ELR (cell line): Measurements from ENCODE around the gene RALGDS.
"Not testable (repeated sequence)": the region's sequence is repeated elsewhere in the genome, so short reads cannot be mapped to it uniquely, and the experiment has no call there.

Experiments used
- DNase-seq: peaks from one replicate; pipeline ENCODE4 v3.0.0-alpha.2; 2015; ENCODE audit warnings: low read depth

The RALGDS gene

DNA sequence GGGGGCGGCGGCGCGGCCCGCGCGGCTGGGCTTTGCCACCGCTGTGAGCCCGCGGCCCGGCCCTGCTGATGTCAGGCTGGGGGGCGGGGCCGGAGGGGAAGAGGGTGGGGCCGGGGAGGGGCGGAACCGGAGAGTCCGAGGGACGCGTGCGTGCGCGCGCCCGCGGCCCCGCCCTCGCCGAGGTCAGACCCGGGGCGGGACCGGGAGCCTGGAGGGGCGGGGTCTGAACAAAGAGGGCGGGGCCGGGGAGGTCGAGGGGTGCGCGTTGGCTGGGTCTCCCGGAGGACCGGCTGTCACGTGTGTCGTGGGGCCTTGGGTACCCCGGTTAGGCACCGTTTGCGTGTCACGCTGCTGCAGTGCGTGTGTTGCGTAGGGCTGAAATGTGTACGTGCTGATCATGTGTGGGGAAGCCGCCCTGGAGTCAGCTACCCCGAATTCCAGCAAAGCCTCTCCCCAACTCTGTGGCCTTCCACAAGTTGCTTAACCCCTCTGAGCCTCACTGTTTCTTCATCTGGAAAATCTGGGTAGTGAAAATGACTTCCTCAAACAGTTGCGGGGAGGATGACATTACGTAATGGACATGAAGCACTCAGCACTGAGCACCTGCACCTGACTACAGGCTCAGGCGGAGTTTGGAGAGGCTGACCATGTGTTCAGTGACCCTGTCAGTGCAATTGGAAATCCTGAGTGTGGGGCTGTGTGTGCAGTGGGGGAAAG lies at the start of gene RALGDS:
RALGDS (minus strand) TSS at position 43 of the 717 bp plus-strand sequence. CDS start 86 bp downstream, outside the sequence.
- DNase-seq: peak; percentile 91

DNA sequence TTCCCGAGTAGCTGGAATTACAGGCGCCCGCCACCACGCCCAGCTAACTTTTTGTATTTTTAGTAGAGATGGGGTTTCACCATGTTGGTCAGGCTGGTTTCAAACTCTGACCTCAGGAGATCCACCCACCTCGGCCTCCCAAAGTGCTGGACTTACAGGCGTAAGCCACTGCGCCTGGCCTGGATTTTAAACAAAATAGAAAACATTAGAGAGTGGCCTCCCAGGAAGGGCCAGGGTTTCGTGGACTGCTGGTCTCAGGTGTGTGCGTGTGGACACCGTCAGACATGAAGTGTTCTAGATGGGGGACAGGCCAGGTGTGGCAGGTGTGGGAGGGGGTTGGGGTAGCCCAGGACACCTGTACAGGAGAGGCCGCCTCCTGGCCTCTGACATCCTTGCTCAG lies 49.7 kb upstream of the RALGDS start:
- no peak for DNase-seq

- not testable (repeated sequence) for DNase-seq
These were observed 48.6 kb upstream of the RALGDS start for GRCh38 chr9:133169687-133170086.

- DNase-seq: no peak
These were observed 48.1 kb upstream of the RALGDS start for GRCh38 chr9:133169102-133169501.

- DNase-seq: peak; percentile 28
These were observed 47.4 kb upstream of the RALGDS start for GRCh38 chr9:133168432-133168831.

- DNase-seq: no peak
These were observed 46.7 kb upstream of the RALGDS start for GRCh38 chr9:133167769-133168168.

DNA sequence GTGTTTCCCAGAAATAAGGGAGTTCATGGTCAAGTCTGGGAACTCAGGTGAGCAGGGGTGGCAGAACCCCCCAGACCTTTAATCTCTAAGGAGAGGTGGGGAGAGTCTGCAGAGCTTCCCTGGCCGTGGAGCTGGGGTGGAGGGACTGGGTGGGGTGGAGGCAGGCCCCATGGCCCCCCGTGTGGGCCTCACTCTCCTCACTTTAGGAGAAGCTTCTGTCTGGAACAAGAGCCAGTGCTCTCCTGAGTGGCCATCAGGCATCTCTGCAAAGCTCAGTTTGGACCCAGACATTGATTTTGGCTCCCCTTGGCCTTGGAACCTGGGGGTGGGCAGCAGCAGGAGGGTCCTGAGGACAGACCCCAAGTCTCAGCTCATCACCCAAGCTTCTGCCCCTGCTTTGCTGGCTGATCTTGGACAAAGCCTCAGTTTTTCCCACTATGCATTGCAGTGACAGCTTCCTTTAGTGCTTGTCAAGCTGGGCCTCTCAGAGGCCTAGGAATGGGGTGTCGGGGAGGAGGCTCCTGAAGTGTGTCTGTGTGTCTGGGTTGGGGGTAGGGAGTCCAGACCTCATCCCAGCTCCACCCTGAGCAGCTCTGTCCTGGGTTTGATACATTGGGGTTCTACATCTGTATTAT lies 46.2 kb upstream of the RALGDS start:
- DNase-seq: no peak

- no peak for DNase-seq
These were observed 45.4 kb upstream of the RALGDS start for GRCh38 chr9:133166392-133166791.

DNA sequence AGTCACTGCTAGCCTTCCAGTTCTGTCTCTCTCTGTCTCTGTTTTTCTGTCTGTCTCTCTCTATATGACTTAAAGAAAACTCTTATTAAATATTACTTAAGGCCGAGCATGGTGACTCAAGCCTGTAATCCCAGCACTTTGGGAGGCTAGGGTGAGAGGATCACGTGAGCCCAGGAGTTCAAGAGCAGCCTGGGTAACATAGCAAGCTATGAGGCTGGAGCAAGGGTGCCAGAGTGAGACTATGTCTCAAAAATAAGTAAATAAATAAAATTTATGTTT lies 44.4 kb upstream of the RALGDS start:
- no peak for DNase-seq

GRCh38 chr9:133164191-133164590 lies 43.2 kb upstream of the RALGDS start:
- DNase-seq: no peak

GRCh38 chr9:133163504-133164172 lies 42.6 kb upstream of the RALGDS start, which contains the start of gene GBGT1:
Gene GBGT1, minus strand, starts transcription at chr9:133163914. Its CDS starts 1,502 bp downstream, at chr9:133162412.
- DNase-seq: peak; percentile 26

DNA sequence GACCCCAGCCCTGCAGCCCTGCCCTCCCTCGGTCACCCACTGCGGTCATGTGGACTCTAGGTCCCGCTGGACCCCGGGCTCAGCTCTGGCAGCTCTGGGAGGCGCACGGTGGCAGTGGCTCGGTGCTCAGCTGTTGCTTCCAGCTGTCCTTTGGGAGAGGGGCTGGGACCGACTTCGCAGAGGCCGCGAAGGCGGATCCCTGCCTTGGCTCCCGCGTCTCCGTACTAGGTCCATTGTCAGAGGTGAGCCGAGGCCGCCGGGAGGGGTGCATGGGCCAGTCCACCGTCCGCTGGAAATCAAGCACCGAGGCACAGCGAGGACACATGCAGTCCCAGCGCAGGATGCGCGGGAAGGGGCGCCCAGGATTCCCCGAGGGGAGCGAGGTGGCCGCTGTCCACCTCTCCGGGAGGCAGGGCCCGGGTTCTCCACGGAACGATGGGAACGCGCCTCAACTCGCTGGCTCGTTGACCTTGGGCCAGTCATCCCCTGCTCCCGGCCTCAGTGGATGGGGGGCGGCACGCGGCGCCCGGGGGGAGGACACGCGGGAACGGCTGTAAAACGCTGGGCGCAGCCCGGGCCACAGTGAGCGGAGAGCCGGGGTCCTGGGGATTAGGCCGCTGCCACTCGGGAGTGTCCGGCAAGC lies 41.9 kb upstream of the RALGDS start:
- no peak for DNase-seq

GRCh38 chr9:133161547-133161950 lies 40.5 kb upstream of the RALGDS start:
- DNase-seq: no peak

DNA sequence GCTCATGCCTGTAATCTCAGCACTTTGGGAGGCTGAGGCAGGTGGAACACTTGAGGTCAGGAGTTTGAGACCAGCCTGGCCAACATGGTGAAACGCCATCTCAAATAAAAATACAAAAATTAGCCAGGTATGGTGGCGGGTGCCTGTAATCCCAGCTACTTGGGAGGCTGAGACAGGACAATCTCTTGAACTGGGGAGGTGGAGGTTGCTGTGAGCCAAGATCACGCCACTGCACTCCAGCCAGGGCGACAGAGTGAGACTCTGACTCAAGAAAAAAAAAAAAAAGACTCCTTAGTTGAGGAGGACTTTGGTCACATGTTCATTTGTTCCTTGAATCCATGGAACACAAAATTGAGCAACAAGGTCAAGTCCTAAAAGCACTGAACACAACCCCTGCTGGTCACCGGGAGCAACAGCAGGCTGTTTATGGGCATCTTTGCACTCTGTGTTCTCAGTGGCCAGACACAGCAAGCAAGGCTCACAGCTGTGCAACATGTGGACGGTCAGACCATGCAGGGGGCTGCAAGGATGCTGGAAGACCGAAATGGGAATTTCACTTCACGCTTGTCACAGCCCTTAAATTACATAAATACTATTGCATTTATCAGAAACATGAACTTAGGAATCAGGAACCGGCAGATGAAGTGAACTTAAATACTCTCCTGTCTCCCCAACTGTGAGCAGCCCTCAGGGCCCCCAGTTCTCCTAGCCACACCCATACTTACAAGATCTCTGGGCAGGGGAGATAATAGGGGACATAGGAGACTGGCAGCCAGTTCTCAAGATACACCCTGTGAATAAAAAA lies 39.9 kb upstream of the RALGDS start:
- DNase-seq: peak; percentile 76

DNA sequence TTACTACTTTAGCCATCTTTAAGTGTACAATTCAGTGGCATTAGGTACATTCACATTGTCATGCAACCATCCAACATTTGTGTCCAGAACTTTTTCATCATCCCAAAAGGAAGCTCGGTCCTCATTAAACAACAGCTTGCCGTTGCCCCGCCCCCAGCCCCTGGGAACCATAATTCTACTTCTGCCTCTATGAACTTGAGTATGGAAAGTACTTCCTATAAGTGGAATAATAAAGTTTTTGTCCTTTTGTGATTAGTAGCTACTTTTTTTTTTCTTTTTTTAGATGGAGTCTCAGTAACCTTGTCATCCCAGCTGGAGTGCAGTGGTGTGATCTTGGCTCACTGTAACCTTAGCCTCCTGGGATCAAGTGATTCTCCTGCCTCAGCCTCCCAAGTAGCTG lies 37.7 kb upstream of the RALGDS start:
- no peak for DNase-seq

- DNase-seq: no peak
These were observed 34.1 kb upstream of the RALGDS start for GRCh38 chr9:133155156-133155555.

- DNase-seq: no peak
These were observed 33.3 kb upstream of the RALGDS start for GRCh38 chr9:133154097-133154989.

GRCh38 chr9:133153227-133154096 lies 32.4 kb upstream of the RALGDS start:
- no peak for DNase-seq

DNA sequence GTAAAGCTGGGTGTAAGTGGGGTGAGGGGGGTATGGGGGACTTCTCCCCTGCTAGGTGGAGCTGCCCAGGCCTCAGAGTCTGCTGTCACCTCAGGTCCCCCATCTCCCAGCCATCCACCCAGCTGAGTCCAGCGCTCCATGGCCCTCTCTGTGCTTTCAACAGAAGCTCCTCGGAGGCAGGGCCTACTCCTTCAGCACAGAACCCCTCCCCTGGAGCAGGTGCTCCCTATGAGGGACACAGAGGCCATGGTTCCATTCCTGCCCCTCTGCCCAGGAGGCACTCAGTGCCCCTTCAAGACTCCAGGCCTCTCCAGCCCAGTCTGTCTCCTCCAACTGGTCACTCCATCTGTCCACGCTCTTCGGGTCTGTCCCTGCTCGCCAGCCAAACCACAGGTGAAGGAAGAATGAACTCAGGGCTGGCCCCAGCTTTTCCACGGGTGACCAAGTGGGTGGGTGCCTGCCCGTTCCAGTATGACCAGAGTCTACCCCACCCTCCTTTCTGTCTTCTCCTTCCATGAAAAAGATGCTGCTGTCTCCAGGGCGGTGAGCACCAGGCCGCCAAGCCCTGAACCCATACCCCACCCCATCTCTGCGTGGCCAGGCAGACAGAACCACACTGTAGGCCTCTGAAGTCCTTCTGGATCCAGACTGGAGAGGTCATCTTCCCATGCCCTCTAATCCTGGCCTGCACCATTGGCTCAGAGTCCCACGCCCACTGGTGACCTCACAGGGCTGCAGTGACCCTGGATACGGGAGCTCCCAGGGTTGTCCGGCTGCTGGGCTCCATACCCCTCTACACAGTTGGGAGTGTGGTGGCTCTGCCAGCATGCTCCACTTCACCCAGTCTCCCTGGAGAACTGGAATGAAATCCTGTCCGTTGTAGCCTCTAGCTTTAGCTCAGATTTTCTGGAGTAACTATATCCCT lies 30.8 kb upstream of the RALGDS start:
- no peak for DNase-seq
